Activated naive CD8-positive, alpha-beta T cell treated with anti-CD3 and anti-CD28 coated beads, Interleukin-2, amount 50 U/mL, for 16 hours (primary cell): ENCODE measurements around the gene DCDC2C.

Experiments
- DNase-seq: peaks from one replicate; pipeline ENCODE4 v3.0.0-alpha.2; 2020; ENCODE audit warnings: low read depth, low spot score

The DCDC2C gene

GRCh38 chr2:3827673-3828575 is 124.5 kb downstream of the DCDC2C start:
- no peak for DNase-seq

DNA sequence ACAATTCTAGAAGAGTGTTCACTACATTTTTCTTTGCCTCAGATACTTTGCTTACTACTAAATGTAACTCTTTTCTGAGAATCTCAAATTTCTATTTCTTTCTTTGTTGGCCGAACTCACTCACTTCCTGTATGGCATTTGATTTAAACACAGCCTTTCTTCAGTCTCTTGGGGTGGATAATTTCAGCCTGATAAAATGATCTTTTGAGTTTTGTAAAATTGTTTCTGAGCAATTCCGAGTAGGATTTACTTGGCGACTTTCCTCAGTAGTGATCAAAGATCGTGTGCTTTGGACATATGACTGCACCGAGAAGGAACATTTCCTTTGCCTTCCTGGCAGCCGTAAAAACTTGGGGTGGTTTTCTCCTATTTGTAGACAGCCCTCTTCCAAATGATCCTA is 127.4 kb downstream of the DCDC2C start:
- DNase-seq, result no peak

- DNase-seq, result no peak
Observed at GRCh38 chr2:3837086-3837485, 133.7 kb downstream of the DCDC2C start.

DNA sequence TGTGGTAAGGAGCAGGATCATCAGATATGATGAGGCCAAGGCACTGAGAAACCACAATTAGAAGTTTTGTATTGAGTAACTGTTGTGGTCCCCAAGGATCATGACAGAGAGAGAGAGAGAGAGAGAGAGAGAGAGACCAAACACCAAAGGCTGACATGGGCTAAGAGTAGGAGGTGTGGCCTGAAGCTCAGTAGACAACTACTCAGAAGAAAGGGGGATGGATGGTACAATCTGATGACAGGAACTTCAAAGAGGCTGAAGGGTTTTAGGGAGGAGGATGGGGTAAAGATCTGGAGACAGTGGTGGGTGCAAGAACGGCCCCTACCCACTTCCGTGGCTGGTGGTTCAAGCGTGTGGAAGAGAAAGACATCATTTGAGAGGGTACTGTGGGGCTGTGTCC is 135.0 kb downstream of the DCDC2C start:
- no peak for DNase-seq

DNA sequence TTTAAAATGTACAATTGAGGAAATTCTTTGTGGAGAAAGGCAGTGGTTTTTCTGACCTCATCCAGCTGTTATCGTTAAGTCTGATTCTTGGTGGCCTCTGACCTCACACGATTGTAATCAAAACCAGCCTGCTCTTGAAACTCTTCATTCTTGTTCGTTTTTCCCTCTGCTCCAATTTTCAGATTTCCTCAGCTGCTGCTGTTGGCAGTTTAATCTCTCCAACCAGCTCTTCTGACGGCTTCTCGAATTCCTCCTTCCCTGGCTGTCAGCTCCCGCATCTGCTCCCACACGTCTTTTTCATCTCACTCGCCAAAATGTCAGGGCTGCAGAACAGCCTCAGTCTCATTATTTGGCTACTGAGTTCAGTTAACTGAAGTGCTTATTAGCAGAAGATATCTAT is 136.1 kb downstream of the DCDC2C start:
- DNase-seq, result no peak

- DNase-seq, result no peak
Observed at GRCh38 chr2:3840611-3841155, 137.3 kb downstream of the DCDC2C start.

DNA sequence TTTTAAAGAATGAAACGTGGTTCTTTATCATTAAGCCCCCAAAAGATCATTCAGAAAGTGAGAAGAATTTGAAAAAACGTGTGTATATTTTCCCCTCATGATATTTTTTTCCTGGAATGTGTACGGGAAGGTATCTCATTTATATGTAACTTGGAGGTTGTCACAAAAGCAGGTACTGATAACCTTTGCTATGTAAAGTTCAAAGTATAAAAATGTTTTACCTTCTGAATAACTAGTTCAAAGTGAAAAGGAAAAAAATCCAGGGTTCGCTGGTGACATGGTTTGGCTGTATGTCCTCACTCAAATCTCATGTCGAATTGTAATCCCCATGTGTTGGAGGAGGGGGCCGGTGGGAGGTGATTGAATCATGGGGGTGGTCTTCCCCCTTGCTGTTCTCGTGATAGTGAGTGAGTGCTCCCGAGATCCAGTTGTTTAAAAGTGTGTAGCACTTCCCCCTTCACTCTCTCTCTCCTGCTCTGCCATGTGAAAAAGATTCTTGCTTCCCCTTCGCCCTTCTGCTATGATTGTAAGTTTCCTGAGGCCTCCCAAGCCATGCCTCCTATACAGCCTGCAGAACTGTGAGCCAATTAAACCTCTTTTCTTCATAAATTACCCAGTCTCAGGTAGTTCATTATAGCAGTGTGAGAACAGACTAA is 144.2 kb downstream of the DCDC2C start:
- DNase-seq, result no peak

- DNase-seq, result no peak
Observed at GRCh38 chr2:3848776-3849175, 145.4 kb downstream of the DCDC2C start.

DNA sequence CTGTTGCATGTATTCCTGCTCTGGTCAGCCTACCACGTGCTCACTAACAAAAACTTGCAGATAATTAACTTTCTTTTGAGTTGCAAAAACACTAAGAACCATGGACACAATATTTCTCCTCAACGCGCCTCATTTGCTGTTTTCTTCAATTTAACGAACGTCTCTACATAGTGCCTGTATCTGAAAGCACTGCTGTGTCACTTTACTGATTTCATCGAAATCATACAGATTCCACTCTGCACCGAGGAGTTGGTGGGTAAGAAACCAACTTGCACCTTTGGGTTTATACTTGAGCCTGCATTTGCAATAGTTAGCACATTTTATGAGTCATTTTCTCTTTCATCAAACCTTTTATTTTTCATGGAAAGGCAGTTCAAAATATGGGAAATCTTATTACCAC is 145.8 kb downstream of the DCDC2C start:
- no peak for DNase-seq

GRCh38 chr2:3857576-3857975 is 154.2 kb downstream of the DCDC2C start:
- no peak for DNase-seq

DNA sequence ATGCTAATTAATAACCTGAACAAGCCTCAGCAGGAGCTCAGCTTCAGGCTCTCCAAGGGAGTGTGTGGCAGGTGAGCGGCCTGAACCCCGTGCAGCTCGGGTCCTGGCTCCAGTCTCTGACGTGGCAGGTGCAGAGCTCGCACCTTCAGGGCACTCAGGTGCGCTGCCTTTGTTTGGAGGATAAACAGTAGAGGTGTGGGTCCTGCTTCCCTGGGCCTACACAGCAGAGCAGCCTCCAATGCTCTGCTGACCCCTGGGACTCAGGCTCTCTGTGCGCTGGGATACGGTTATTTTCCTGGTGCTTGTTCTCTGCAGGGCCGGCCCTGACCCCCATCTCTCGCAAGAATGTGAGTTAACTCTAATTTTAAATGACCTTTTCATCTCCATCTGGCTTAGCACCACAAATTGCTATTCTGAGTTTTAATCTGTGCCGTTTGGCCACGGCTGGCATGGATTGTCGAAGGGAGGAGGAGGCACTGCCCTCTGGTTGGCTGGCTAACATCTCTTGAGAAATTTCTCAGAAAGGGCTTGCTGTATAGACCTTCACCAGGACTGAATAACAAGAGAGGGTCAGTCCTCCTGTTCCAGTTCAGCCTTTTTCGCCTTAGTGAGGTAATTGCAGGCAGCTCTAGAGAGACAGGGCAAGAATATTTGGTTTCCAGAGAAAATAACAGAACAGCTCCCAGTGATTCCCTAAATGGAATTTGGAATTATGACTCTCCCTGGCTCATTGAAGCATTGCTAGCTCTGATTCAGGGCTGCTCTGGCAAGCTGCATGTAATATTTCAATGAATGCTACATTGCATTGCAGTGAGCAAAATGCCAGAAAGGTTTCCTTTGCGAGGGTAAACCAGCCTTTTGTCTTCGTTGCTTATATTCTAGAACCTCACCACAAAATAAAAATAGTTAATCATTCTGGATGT is 161.8 kb downstream of the DCDC2C start:
- DNase-seq, result no peak

GRCh38 chr2:3867469-3867868 is 164.1 kb downstream of the DCDC2C start:
- DNase-seq, result no peak

- no peak for DNase-seq
Observed at GRCh38 chr2:3868012-3868805, 164.8 kb downstream of the DCDC2C start.

GRCh38 chr2:3870222-3870621 is 166.8 kb downstream of the DCDC2C start:
- DNase-seq, result no peak

- no peak for DNase-seq
Observed at GRCh38 chr2:3871002-3871401, 167.6 kb downstream of the DCDC2C start.

DNA sequence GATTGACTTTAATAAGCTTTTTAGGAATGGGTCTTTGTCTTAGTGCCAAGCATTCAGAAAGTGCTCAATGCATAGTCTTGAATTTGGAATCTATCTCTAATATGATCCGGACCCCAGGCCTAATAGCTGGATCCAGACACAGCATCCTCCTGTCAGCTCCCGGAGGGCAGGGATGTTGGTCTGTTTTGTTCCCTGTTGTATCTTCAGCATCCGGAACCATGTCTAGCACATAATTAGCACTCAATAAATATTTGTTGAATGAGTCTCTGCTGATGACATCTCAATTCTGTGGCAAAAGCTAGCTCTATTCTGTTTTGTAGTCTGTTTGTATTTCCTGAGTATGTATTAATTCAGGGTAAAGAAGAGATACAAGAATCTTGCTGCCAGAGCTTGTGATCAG is 169.1 kb downstream of the DCDC2C start:
- DNase-seq, result no peak

GRCh38 chr2:3873899-3874298 is 170.5 kb downstream of the DCDC2C start:
- DNase-seq, result no peak

DNA sequence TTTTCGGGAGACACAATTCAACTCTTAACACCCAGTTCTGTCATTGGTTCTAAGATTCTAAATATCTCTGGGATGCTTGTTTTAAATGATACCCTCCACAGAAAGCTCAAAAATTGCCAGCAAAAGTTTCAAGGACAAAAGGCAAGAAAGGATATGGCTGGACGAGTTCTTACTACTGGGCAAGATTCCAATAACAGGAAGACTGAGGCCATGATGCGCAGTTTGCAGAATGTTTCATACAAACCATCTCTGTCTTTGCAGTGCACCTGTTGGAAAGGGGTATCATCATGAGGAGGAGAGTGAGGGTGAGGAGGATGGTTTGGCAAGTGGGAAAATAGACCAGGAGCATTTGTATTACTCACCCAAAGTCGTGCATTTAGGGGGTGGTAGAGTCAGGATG is 172.8 kb downstream of the DCDC2C start:
- no peak for DNase-seq

DNA sequence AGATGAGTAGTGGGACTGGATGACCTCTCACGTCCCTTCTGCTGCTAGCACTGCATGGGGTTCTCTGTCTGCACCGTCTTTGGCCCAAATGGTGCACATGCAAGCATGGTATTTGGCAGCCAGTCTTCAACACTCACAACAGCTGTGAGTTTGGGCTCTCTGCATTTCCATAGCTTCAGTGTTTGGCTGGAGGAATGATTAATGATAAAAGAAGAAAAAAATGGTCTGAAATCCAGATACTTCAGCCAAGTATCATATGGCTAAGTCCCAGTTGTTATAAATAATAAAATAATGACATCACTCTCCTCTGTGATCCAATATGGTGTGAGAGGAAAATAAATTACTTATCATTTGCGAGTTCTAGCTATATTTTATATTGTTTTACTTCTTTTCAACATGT is 173.3 kb downstream of the DCDC2C start:
- no peak for DNase-seq

GRCh38 chr2:3885629-3886628 is 182.6 kb downstream of the DCDC2C start:
- no peak for DNase-seq
